AG08395 (cell line): ENCODE measurements around the gene ARHGAP4.

ENCODE experiments used
- DNase-seq: peaks from one replicate; pipeline ENCODE4 v3.0.0; 2012; ENCODE audit warnings: mixed read lengths, low spot score

The ARHGAP4 gene

GRCh38 chrX:153945956-153946943 lies 20.2 kb upstream of the ARHGAP4 start:
- no peak for DNase-seq

GRCh38 chrX:153944800-153945150 lies 18.7 kb upstream of the ARHGAP4 start:
- DNase-seq, result no peak

GRCh38 chrX:153944140-153944799 lies 18.2 kb upstream of the ARHGAP4 start, which contains the start of gene RENBP:
Gene RENBP (minus strand): TSS chrX:153944643. CDS start chrX:153944610, 33 bp downstream.
- DNase-seq, result no peak

GRCh38 chrX:153941336-153942252 lies 15.5 kb upstream of the ARHGAP4 start:
- no peak for DNase-seq

GRCh38 chrX:153939573-153939972 lies 13.5 kb upstream of the ARHGAP4 start:
- no peak for DNase-seq

- no peak for DNase-seq
Observed at GRCh38 chrX:153938226-153938786, 12.2 kb upstream of the ARHGAP4 start.

- DNase-seq, result no peak
Observed at GRCh38 chrX:153937056-153937455, 11.0 kb upstream of the ARHGAP4 start.

GRCh38 chrX:153935326-153935851 lies 9.3 kb upstream of the ARHGAP4 start:
- DNase-seq, result no peak

- DNase-seq, result peak; percentile 88
Observed at GRCh38 chrX:153934762-153935325, 8.8 kb upstream of the ARHGAP4 start, which contains the start of gene NAA10. Gene NAA10 (minus strand): TSS chrX:153935037. CDS start chrX:153934904, 133 bp downstream.

GRCh38 chrX:153934148-153934761 lies 8.2 kb upstream of the ARHGAP4 start:
- DNase-seq, result no peak

GRCh38 chrX:153933748-153934147 lies 7.7 kb upstream of the ARHGAP4 start:
- DNase-seq, result peak; percentile 38

- DNase-seq, result no peak
Observed at GRCh38 chrX:153932220-153932915, 6.3 kb upstream of the ARHGAP4 start.

- no peak for DNase-seq
Observed at GRCh38 chrX:153931748-153932147, 5.7 kb upstream of the ARHGAP4 start.

GRCh38 chrX:153931151-153931550 lies 5.1 kb upstream of the ARHGAP4 start:
- DNase-seq, result no peak

GRCh38 chrX:153930011-153930910 lies 4.2 kb upstream of the ARHGAP4 start:
- DNase-seq, result no peak

- no peak for DNase-seq
Observed at GRCh38 chrX:153929576-153929975, 3.5 kb upstream of the ARHGAP4 start.

- no peak for DNase-seq
Observed at GRCh38 chrX:153928846-153929245, 2.8 kb upstream of the ARHGAP4 start.

GRCh38 chrX:153927922-153928760 lies 2.1 kb upstream of the ARHGAP4 start:
- DNase-seq, result peak; percentile 97
